Activated naive CD4-positive, alpha-beta T cell treated with anti-CD3 and anti-CD28 coated beads, Interleukin-2, amount 50 U/mL, for 24 hours (primary cell): ENCODE measurements around the gene SIGLEC1.

ENCODE experiments used
- H3K27ac Mint-ChIP-seq: one replicate; pipeline ENCODE4 v1.8.0; 2021; ENCODE audit warnings: mild to moderate bottlenecking, mixed read lengths
- H3K27me3 Mint-ChIP-seq: one replicate; pipeline ENCODE4 v1.8.0; 2021; ENCODE audit warnings: mixed read lengths
- H3K36me3 Mint-ChIP-seq: one replicate; pipeline ENCODE4 v1.8.0; 2021; ENCODE audit warnings: mixed read lengths
- H3K4me1 Mint-ChIP-seq: one replicate; pipeline ENCODE4 v1.8.0; 2021; ENCODE audit warnings: mixed read lengths
- H3K4me3 Mint-ChIP-seq: one replicate; pipeline ENCODE4 v1.8.0; 2021; ENCODE audit warnings: mild to moderate bottlenecking, mixed read lengths
- H3K9me3 Mint-ChIP-seq: one replicate; pipeline ENCODE4 v1.8.0; 2021; ENCODE audit warnings: mixed read lengths

The SIGLEC1 gene

DNA sequence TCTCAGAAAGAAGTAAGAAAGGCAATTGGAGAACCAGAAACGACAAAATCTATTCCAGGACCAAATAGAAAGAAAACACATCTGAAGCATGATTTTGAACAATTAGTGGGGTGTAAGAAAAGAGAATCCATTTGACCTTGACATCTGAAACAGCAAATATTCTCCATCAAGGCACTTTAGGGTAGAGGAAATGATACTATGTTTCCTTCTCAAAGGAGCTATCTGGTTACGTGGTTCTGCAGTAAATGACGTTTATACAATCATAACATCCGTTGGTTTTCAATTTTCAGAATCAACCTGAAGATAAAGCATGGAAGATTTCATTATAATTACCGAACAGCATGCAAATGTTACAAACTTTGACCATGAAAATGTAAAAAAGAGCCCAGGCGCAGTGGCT, 8.2 kb upstream of the SIGLEC1 start:
- Mint-ChIP-seq H3K4me3 (no peak overlapping the region), H3K4me1 (no peaks in the 10 kb centered on the region), H3K36me3 (no peaks in the 10 kb centered on the region), H3K27ac (no peak overlapping the region), H3K27me3 (peaks cover 6% of the 10 kb centered on the region), H3K9me3 (no peaks in the 10 kb centered on the region)

DNA sequence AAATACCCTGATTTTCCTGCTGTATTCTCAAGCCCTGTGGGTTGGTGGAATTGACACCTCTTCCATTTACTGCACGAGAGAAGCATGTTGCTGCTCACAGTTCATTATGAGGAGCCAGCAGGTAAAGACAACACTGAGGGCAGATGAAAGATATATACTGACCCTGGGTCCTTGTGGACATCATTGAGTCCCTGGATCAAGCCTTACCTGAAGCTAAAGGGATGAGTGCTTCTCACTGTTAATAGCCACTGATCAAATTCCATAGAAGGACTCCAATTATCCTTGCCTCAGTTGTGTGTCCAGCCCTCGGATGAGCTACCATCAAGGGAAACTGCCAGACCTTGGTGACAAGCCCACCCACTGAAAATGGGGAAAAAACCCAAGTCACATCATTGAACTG, 7.7 kb upstream of the SIGLEC1 start:
- no peaks in the 10 kb centered on the region for H3K36me3 Mint-ChIP-seq
- H3K27ac Mint-ChIP-seq: no peak overlapping the region
- peaks cover 6% of the 10 kb centered on the region for H3K27me3 Mint-ChIP-seq
- H3K4me3 Mint-ChIP-seq: no peak overlapping the region
- H3K9me3 Mint-ChIP-seq: no peaks in the 10 kb centered on the region
- H3K4me1 Mint-ChIP-seq: no peaks in the 10 kb centered on the region

DNA sequence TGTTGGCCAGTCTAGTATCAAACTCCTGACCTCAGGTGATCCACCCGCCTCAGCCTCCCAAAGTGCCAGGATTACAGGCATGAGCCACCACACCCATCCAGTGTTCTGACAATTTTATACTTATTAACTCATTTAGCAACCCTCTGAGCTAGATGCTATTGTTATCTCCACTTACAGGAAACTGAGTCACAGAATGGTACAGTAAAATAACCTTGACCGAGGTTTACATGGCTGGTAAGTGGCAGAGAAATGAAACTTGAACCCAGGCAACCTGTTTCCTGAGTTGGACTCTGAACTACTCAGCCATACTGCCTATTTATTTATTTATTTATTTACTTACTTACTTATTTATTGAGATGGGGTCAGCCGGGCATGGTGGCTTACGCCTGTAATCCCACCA, 6.6 kb upstream of the SIGLEC1 start:
- Mint-ChIP-seq H3K36me3 (no peaks in the 10 kb centered on the region), H3K4me1 (no peaks in the 10 kb centered on the region), H3K4me3 (no peak overlapping the region), H3K27ac (no peak overlapping the region), H3K27me3 (peaks cover 6% of the 10 kb centered on the region), H3K9me3 (no peaks in the 10 kb centered on the region)

DNA sequence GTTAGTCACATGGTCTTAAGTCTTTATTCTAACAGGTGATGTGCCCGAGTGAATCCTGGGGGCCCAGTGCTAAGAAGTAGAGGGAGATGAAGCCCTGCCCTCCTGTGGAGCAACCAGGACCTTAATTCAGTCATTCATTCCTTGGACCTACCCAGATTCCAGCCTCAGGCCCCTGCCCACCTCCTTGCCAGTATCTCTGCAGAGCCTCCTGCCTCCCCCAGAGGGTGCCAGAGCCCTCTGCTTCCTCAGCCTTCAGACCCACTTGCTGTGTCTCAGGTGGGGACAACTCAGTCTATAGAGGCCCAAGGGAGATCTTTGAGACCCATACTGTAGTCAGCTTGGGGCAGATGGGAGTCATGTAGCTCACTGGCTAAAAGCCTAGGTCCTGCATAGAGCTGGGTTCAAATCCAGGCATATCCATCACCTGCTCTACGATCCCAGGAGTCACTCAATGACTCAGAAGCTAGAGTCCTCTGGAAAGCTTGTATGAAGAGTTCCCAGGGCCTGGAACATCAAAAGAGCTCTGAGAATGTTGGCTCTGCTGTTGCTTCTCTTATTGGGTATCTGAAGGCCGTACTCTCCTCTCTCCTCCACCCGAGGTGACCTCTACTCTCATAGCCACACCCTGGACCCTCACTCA, 3.9 kb upstream of the SIGLEC1 start:
- Mint-ChIP-seq H3K27me3 (peaks cover 3% of the 10 kb centered on the region), H3K4me1 (no peaks in the 10 kb centered on the region), H3K36me3 (no peaks in the 10 kb centered on the region), H3K27ac (no peak overlapping the region), H3K4me3 (no peak overlapping the region), H3K9me3 (no peaks in the 10 kb centered on the region)

DNA sequence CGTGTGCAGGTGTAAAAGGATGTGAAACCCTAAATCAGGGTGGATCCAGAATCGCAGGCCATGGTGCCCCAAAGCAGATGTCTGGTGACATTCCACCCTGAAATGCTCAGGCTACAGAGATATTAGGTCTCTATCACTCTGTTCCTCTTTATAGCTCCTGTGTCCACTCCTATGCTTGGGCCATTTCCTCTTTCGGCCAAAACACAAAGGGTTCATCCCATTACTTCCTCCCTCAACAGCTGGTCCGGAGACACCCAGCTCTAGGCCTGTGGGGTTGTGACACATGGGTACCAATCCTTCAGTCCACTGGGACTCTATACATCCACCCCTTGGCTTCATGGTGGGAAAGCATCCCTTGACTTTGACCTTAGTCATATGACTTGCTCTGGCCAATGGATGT, 1.7 kb upstream of the SIGLEC1 start:
- peaks cover 1% of the 10 kb centered on the region for H3K27me3 Mint-ChIP-seq
- no peak overlapping the region for H3K4me3 Mint-ChIP-seq
- H3K4me1 Mint-ChIP-seq: no peaks in the 10 kb centered on the region
- no peaks in the 10 kb centered on the region for H3K9me3 Mint-ChIP-seq
- no peaks in the 10 kb centered on the region for H3K36me3 Mint-ChIP-seq
- no peak overlapping the region for H3K27ac Mint-ChIP-seq

DNA sequence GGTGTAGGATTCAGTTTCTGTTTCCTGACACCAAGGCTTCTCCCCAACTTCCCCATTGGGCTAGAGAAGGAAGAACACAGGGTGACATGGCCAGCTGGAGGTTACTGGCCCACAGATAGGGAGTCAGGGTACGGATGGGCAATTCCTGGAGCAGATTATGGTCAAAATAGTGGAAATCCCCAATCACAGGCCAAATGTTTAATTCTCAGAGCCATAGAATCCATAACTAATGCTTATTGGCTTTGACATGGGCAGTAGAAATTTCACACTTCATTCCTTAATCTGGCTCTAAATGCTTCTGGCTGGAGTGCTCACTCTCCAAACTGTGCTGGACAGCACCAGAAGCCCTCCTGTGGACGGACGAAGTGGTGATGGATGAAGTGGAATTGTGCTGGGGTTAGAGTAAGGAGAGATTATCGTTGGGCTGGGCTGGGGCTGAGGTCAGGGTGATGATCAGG, 887 bp downstream of the SIGLEC1 start:
- Mint-ChIP-seq H3K27ac (no peak overlapping the region), H3K36me3 (no peaks in the 10 kb centered on the region), H3K4me3 (no peak overlapping the region), H3K27me3 (peaks cover 2% of the 10 kb centered on the region), H3K9me3 (no peaks in the 10 kb centered on the region), H3K4me1 (no peaks in the 10 kb centered on the region)

DNA sequence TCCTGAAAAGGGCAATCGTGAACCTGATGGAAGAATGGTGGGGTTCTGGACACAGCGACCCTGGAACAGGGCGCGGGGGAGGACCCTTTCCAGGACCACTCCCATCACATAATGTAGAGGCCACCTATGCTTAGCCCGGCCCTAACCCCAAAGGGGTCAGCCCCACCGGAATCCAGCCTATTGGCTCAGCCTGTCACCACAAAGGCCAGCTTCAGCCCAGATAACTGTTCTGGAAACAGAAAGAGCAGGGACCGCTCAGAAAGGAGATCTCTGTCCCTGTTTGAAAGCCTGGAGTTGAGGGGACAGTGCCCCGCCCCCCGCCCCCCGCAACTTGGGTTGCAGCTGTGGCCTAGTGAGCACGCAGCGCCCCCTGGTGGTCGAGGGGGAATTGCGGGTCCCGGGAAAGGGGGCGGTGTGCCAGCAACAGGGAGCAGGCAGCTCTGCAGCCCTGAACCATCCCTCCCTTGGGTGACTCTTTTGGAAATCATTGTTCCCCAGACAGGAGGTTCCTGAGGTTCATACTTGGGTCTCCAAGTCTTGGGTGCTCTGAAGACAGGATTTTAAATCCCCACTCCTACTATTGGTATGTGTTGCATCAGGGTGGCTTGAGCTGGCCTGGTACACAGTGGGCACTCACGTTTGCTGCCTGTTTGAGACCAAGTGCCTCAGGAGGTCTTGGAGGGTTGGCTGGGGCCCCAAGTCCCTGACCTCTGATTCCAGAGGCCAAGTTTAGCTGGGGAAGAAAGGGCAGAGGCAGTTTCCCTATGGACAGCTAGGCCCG, 1.5 kb downstream of the SIGLEC1 start:
- Mint-ChIP-seq H3K4me3 (no peak overlapping the region), H3K4me1 (no peaks in the 10 kb centered on the region), H3K9me3 (no peaks in the 10 kb centered on the region), H3K27me3 (peaks cover 2% of the 10 kb centered on the region), H3K36me3 (no peaks in the 10 kb centered on the region), H3K27ac (no peak overlapping the region)

DNA sequence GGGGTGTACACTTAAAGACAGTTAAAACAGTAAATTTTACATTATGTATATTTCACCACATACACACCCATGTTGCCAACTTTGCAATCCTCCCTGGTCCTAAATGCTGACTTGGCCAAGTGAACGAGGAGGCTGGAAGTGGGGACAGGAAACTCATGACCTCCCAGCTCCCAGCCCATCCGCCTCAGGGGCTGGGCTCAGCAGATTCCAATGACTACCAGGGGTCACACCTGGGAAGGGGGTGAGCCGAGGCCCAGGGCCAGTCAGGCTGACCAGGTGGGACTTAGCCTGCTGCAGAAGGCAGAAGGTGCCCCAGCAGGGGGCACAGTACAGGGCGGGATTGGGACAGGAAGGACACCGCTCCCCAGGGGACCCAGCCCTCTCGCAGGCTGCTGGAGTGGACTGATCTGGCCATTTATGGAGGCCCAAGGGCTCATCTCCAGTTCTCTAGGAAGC, 2.4 kb downstream of the SIGLEC1 start:
- H3K27ac Mint-ChIP-seq: no peak overlapping the region
- no peaks in the 10 kb centered on the region for H3K36me3 Mint-ChIP-seq
- H3K27me3 Mint-ChIP-seq: peaks cover 2% of the 10 kb centered on the region
- no peak overlapping the region for H3K4me3 Mint-ChIP-seq
- no peaks in the 10 kb centered on the region for H3K4me1 Mint-ChIP-seq
- H3K9me3 Mint-ChIP-seq: no peaks in the 10 kb centered on the region

DNA sequence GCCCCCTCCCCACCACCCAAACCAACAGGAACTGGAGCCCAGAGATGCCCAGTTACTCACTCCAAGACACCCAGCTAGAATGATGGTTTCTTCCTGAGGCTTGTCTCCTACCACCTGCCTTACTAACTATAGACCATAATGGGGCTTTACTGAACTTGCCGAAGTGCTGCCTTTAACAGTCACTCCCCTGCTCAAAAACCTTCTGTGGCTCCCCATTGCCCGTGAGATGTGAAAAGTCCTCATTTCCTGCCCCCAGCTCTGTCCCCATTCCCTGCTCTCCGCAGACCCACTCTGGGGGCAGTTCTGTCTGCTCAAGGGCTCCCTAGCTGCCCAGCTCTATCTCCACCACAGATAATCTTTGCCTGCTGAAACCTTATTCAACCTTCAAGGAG, 4.9 kb downstream of the SIGLEC1 start:
- peaks cover 2% of the 10 kb centered on the region for H3K27me3 Mint-ChIP-seq
- no peaks in the 10 kb centered on the region for H3K9me3 Mint-ChIP-seq
- H3K4me1 Mint-ChIP-seq: no peaks in the 10 kb centered on the region
- H3K36me3 Mint-ChIP-seq: no peaks in the 10 kb centered on the region
- H3K4me3 Mint-ChIP-seq: no peak overlapping the region
- H3K27ac Mint-ChIP-seq: no peak overlapping the region

DNA sequence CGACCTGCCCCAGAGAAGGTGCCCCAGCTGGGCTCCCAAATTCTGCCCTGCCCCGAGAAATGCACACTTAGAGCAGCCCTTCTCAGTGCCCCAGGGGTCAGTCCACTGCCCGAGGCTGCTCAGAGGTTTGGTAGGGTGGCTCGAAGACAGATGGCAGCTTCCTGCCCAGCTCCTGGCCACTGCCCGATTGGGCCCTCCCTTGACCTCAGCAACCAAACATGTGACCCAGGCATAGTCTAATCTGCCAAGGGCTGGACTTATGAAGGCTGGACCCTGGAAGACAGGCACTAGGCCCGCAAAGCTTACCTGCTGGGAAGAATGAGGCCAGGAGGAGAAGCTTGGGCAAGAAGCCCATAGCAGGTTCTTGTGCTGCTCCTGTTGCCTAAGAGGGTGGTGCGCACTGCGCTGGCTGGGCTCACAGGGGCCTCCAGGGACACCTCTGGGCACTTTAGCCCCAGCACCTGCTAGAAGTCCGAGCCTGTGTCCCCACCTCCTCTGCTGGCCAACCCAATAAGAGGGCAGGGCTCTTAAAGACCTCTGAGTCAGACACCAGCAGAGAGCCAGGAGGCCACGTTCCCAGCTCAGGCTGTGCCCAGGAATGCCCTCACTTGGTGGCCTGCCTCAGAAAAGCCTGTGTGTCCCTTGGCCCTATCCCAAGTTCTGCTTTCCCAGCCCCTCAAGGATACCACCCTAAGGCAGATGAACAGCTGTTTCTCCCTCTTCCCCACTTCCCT, 5.5 kb downstream of the SIGLEC1 start:
- H3K4me1 Mint-ChIP-seq: no peaks in the 10 kb centered on the region
- H3K27me3 Mint-ChIP-seq: peaks cover 2% of the 10 kb centered on the region
- no peak overlapping the region for H3K27ac Mint-ChIP-seq
- no peaks in the 10 kb centered on the region for H3K9me3 Mint-ChIP-seq
- no peaks in the 10 kb centered on the region for H3K36me3 Mint-ChIP-seq
- no peak overlapping the region for H3K4me3 Mint-ChIP-seq

DNA sequence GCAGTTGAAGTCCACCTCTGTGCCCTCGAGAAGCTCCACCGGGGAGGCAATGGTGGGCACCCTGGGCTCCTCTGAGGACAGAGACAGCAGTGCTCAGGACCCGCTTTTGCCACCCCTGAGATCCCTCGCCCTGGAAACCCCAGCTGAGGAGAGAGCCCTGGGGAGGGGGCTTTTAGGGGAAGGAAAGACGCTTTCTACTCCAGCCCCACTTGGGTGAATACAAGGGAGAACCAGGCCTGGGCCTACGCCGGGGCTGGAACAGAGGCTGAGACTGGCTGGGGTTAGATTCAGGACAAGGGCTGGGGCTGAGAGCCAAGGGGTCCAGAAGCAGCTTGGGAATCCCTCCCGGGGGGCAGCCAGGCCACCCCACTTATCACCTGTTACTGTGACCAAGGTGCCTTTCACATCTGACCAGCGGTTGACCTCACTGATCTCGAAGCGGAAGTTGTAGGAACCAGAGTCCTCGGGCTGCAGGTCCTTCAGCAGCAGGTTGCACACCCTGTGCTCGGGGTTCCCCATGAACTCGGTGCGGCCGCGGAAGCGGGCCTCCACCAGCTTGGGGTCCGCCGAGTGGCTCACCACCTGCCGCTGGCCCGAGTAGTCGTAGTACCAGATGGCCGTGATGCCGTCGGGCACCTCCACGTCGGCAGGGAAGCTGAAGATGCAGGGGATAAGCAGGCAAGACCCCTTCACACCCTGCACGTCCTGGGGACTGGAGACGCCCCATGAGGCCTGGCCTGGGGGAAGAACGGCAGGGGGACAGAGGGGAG, 6.2 kb downstream of the SIGLEC1 start:
- Mint-ChIP-seq H3K27me3 (peaks cover 2% of the 10 kb centered on the region), H3K36me3 (no peaks in the 10 kb centered on the region)

DNA sequence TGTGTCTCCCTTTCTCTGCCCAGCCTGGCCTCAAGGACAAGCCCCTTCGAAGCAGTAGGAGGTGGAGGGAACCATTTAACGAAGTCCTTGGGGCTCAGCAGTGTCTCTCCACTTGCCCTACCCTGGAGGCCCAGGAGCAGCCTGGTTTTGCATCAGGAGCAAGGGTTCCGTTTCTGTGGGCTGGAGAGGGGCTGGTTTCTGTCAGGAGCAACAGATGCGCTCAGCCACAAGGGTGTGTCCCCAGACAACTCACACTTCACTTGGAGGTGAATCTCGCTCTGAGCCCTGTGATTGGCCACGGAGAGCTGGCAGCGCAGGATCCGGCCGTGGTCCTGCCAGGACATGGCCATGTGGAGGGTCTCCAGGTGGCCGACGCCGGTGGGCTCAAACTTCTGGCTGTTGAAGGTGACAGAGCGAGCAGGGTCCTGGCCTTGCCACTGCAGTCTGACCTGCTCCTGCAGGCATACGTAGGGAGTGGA, 6.9 kb downstream of the SIGLEC1 start:
- H3K27me3 Mint-ChIP-seq: peaks cover 2% of the 10 kb centered on the region
- H3K9me3 Mint-ChIP-seq: no peaks in the 10 kb centered on the region
- H3K4me3 Mint-ChIP-seq: no peak overlapping the region
- no peak overlapping the region for H3K27ac Mint-ChIP-seq
- no peaks in the 10 kb centered on the region for H3K4me1 Mint-ChIP-seq
- H3K36me3 Mint-ChIP-seq: no peaks in the 10 kb centered on the region

More for the DNA sequence above, 6.2 kb downstream of the SIGLEC1 start:
- Mint-ChIP-seq H3K4me3 (no peak overlapping the region), H3K9me3 (no peaks in the 10 kb centered on the region), H3K27ac (no peak overlapping the region), H3K4me1 (no peaks in the 10 kb centered on the region)

DNA sequence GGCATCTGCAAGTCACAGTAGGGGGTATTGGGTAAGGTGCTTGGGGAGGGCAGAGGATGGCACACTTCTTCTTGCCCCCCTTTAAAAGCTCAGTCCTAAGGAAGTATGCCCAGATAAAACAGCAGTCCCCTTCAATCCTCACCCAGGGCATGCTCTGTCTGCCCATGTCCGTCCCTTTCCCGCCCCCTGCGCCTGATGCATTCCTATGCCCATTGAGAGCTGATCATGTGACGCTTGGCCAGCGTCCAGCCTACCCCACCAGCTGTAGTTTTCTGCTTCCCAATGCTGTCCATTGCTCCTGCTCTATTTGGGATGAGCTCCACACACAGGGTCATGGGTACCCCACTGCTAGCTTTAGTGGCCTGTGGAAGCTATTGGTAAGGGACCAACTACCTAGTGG, 8.3 kb downstream of the SIGLEC1 start:
- no peaks in the 10 kb centered on the region for H3K4me1 Mint-ChIP-seq
- H3K9me3 Mint-ChIP-seq: no peaks in the 10 kb centered on the region
- H3K27ac Mint-ChIP-seq: no peak overlapping the region
- no peak overlapping the region for H3K4me3 Mint-ChIP-seq
- H3K27me3 Mint-ChIP-seq: peaks cover 2% of the 10 kb centered on the region
- H3K36me3 Mint-ChIP-seq: no peaks in the 10 kb centered on the region

DNA sequence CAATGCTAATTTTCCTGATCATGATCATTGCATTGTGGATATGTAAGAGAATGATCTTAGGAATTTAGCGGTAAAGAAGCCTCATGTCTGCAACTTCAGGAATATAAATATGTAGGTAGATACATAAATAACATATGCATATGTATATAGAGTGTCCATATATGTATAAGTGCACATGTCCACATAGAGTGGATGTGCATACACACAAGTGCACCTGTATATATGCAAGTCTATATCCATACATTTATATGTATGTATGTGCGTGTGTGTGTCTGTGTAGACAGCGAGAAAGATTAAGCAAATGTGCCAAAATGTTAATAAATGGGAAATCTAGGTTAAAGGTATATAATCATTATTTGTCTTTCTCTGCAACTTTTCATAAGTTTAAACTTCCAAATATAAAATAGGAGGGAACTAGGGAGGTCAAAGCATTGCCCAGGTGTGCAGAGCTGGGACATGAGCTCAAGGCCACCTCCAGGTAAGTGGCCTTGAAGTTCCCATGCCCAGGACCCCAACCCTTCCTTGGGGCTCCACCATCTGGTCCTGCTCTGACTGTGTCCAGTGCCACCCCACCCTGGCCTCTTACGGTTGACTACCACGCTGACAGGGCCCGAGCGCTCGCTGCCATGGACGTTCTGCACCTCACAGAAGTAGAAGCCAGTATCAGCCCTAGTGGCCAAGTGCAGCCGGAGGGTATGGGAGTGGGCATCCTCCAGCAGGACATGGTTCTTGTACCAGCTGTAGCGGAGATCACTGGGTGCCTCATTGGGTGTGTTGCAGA, 9.6 kb downstream of the SIGLEC1 start:
- H3K27me3 Mint-ChIP-seq: peaks cover 2% of the 10 kb centered on the region
- no peak overlapping the region for H3K27ac Mint-ChIP-seq
- no peaks in the 10 kb centered on the region for H3K4me1 Mint-ChIP-seq
- H3K36me3 Mint-ChIP-seq: no peaks in the 10 kb centered on the region
- H3K9me3 Mint-ChIP-seq: no peaks in the 10 kb centered on the region
- H3K4me3 Mint-ChIP-seq: no peak overlapping the region
